ENCODE measurements around the gene SRC. TPM values are rescaled to one million over a fixed set of nuclear protein-coding genes. Genes with fewer than 3 reads are reported as not detected.

Gene SRC
- total RNA-seq, 1 donor from 2014 or later: 6.4 TPM

- Mint-ChIP-seq H3K9me3 (peaks cover 15% of the 10 kb centered on the region), H3K4me1 (ENCODE audit: low read depth) (no peaks in the 10 kb centered on the region), H3K27ac (no peak overlapping the region), H3K36me3 (ENCODE audit: low read depth) (no peaks in the 10 kb centered on the region), H3K27me3 (ENCODE audit: insufficient read depth) (peaks cover 4% of the 10 kb centered on the region), H3K4me3 (no peak overlapping the region)
- DNase-seq (ENCODE audit: low spot score): no peak
- intact Hi-C loops (cut with micrococcal nuclease): no loop called here
These were observed 104.4 kb downstream of the SRC start for GRCh38 chr20:37450344-37450743.

GRCh38 chr20:37451616-37452015 is 105.7 kb downstream of the SRC start:
- no peak for DNase-seq (ENCODE audit: low spot score)
- Mint-ChIP-seq H3K9me3 (peaks cover 25% of the 10 kb centered on the region), H3K4me3 (no peak overlapping the region), H3K4me1 (ENCODE audit: low read depth) (no peaks in the 10 kb centered on the region), H3K27me3 (ENCODE audit: insufficient read depth) (peaks cover 5% of the 10 kb centered on the region), H3K27ac (no peak overlapping the region), H3K36me3 (ENCODE audit: low read depth) (no peaks in the 10 kb centered on the region)
- intact Hi-C loops (cut with micrococcal nuclease): no loop called here

GRCh38 chr20:37452236-37452635 is 106.3 kb downstream of the SRC start:
- intact Hi-C loops (cut with micrococcal nuclease): no loop called here
- H3K9me3 Mint-ChIP-seq: peaks cover 31% of the 10 kb centered on the region

GRCh38 chr20:37453288-37453687 is 107.3 kb downstream of the SRC start:
- Mint-ChIP-seq H3K9me3 (peaks cover 35% of the 10 kb centered on the region), H3K27me3 (ENCODE audit: insufficient read depth) (peaks cover 5% of the 10 kb centered on the region), H3K4me1 (ENCODE audit: low read depth) (no peaks in the 10 kb centered on the region), H3K4me3 (no peak overlapping the region), H3K36me3 (ENCODE audit: low read depth) (no peaks in the 10 kb centered on the region), H3K27ac (no peak overlapping the region)
- intact Hi-C loops (cut with micrococcal nuclease): no loop called here
- DNase-seq (ENCODE audit: low spot score): no peak

More at GRCh38 chr20:37452236-37452635, 106.3 kb downstream of the SRC start:
- H3K4me3 Mint-ChIP-seq: no peak overlapping the region
- no peaks in the 10 kb centered on the region for H3K4me1 Mint-ChIP-seq (ENCODE audit: low read depth)
- DNase-seq (ENCODE audit: low spot score): no peak
- H3K27ac Mint-ChIP-seq: no peak overlapping the region
- no peaks in the 10 kb centered on the region for H3K36me3 Mint-ChIP-seq (ENCODE audit: low read depth)
- peaks cover 5% of the 10 kb centered on the region for H3K27me3 Mint-ChIP-seq (ENCODE audit: insufficient read depth)

- H3K27me3 Mint-ChIP-seq (ENCODE audit: insufficient read depth): peaks cover 5% of the 10 kb centered on the region
- no peak overlapping the region for H3K27ac Mint-ChIP-seq
- DNase-seq (ENCODE audit: low spot score): no peak
- intact Hi-C loops (cut with micrococcal nuclease): no loop called here
- H3K4me3 Mint-ChIP-seq: no peak overlapping the region
- H3K9me3 Mint-ChIP-seq: peaks cover 36% of the 10 kb centered on the region
- H3K36me3 Mint-ChIP-seq (ENCODE audit: low read depth): no peaks in the 10 kb centered on the region
- H3K4me1 Mint-ChIP-seq (ENCODE audit: low read depth): no peaks in the 10 kb centered on the region
These were observed 107.9 kb downstream of the SRC start for GRCh38 chr20:37453836-37454235.

- intact Hi-C loops (cut with micrococcal nuclease): no loop called here
- H3K36me3 Mint-ChIP-seq (ENCODE audit: low read depth): no peaks in the 10 kb centered on the region
- no peak for DNase-seq (ENCODE audit: low spot score)
- H3K27ac Mint-ChIP-seq: no peak overlapping the region
- peaks cover 5% of the 10 kb centered on the region for H3K27me3 Mint-ChIP-seq (ENCODE audit: insufficient read depth)
- peaks cover 38% of the 10 kb centered on the region for H3K9me3 Mint-ChIP-seq
- no peak overlapping the region for H3K4me3 Mint-ChIP-seq
- H3K4me1 Mint-ChIP-seq (ENCODE audit: low read depth): no peaks in the 10 kb centered on the region
These were observed 108.9 kb downstream of the SRC start for GRCh38 chr20:37454636-37455385.

Other genes with a start within 250 kb of the SRC start
- 223 and 234 TPM in 2 replicates for gene RPN2, start 166.8 kb upstream of the SRC start, total RNA-seq
- 1.1 and 1.3 TPM in 2 replicates for gene MROH8, start 166.6 kb upstream of the SRC start, total RNA-seq
- not detected in 2 replicates for gene GHRH, start 84.3 kb upstream of the SRC start, total RNA-seq
- 14.6 and 16.4 TPM in 2 replicates for gene MANBAL, start 56.5 kb upstream of the SRC start, total RNA-seq
- 0.29 TPM in 1 of 2 replicates, not detected in the other for gene NNAT, start 175.1 kb downstream of the SRC start, total RNA-seq
- 30.9 and 32.1 TPM in 2 replicates for gene BLCAP, start 181.7 kb downstream of the SRC start, total RNA-seq